Activated naive CD4-positive, alpha-beta T cell treated with anti-CD3 and anti-CD28 coated beads, Interleukin-2, amount 50 U/mL, for 72 hours (primary cell): ENCODE measurements around the gene IQSEC1. TPM values are rescaled to one million over a fixed set of nuclear protein-coding genes. Genes with fewer than 3 reads are reported as not detected.
"Not testable (repeated sequence)": the region's sequence is repeated elsewhere in the genome, so short reads cannot be mapped to it uniquely, and the experiment has no call there.

Experiments used
- ATAC-seq, 2 donors: fragments of 150-1000 bp; cut with Tn5 transposase; 2 replicates each; pipeline ENCODE4 v1.10.0; 2021; ENCODE audit warnings: mild to moderate bottlenecking in 2 of 2, moderate library complexity in 2 of 2
- DNase-seq, 2 donors: peaks; one replicate each; pipeline ENCODE4 v3.0.0; 2021 to 2022; ENCODE audit warnings: low spot score in 2 of 2
- H3K27ac Mint-ChIP-seq, 2 donors: one replicate each; pipeline ENCODE4 v1.8.0; 2022; ENCODE audit warnings: mild to moderate bottlenecking in 2 of 2, mixed read lengths in 2 of 2
- H3K36me3 Mint-ChIP-seq, 2 donors: one replicate each; pipeline ENCODE4 v1.8.0; 2022; ENCODE audit warnings: mixed read lengths in 2 of 2
- H3K9me3 Mint-ChIP-seq, 2 donors: one replicate each; pipeline ENCODE4 v1.8.0; 2022; ENCODE audit warnings: mixed read lengths in 2 of 2
- total RNA-seq, 2 donors: library from RNA; stranded (reverse); gene quantifications; one replicate each; pipeline ENCODE4 v1.2.3, GENCODE V29; 2022

The IQSEC1 gene
- total RNA-seq, 2 donors from 2014 or later: 25.0 to 37.1 TPM

DNA sequence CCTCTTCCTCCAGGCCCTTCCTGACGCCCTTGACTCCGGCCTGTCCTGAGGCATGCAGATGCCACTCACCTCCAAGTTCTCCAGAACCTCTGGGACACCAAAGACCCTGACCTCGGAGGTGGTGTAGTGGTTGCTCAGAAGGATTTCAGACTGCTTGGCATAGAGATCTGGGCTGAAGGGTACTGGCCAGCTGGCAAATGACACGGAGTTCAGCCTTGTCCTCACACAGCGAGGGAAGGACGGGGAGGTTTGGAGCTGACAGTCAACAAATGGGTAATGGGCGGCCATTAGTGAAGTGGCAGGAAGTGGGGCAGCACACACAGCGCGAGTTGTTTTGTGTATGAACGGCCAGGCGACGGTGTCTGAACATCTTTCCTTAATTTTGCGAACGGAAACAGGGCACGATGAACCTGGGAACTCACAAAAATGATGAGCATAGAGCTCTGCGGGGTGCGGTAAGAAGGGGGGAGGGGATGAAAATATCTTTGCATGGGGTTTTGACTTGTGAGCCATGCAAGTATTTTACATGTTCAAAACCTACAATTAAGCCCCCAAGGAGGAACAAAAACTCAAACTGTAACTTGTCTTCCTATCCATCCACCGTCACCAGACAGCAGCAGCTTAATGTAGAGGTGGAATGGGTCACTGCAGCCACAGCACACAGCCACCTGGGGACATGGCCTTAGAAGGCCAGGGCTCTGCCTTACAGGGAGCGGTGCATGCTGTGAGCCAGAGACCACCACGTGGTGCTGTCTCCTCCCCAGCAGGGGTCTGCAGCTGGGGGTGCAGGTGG lies 188.2 kb downstream of the IQSEC1 start:
- Mint-ChIP-seq H3K27ac (no peak overlapping the region), H3K36me3 (no peaks in the 10 kb centered on the region), H3K9me3 (no peaks in the 10 kb centered on the region)
- DNase-seq (no peak), ATAC-seq (no peak)

DNA sequence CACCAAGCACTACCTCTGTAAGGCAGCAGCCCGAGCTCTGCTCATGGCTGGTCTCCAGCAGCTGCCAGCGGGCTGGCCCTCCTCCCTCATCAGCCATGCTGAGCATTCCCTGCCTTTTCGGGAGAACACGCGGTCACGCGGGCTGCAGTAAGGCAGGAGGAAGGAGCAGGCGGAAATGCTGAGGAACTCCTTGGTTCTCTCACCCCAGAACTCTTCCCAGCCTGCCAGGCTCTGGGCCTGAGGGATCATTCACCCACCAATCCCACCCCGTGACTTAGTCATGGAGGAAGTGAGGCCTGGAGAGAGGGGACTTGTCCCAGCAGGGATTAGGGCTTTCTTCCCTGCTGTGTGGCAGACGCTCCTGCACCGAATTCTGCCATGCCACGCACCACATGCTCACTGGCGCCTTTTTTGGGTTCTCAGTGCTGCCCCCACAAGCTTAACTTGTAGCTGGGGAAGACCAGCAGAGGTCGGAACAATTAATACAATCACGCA lies 189.0 kb downstream of the IQSEC1 start:
- Mint-ChIP-seq H3K27ac (no peak overlapping the region), H3K9me3 (no peaks in the 10 kb centered on the region), H3K36me3 (no peaks in the 10 kb centered on the region)
- ATAC-seq (no peak), DNase-seq (no peak)

DNA sequence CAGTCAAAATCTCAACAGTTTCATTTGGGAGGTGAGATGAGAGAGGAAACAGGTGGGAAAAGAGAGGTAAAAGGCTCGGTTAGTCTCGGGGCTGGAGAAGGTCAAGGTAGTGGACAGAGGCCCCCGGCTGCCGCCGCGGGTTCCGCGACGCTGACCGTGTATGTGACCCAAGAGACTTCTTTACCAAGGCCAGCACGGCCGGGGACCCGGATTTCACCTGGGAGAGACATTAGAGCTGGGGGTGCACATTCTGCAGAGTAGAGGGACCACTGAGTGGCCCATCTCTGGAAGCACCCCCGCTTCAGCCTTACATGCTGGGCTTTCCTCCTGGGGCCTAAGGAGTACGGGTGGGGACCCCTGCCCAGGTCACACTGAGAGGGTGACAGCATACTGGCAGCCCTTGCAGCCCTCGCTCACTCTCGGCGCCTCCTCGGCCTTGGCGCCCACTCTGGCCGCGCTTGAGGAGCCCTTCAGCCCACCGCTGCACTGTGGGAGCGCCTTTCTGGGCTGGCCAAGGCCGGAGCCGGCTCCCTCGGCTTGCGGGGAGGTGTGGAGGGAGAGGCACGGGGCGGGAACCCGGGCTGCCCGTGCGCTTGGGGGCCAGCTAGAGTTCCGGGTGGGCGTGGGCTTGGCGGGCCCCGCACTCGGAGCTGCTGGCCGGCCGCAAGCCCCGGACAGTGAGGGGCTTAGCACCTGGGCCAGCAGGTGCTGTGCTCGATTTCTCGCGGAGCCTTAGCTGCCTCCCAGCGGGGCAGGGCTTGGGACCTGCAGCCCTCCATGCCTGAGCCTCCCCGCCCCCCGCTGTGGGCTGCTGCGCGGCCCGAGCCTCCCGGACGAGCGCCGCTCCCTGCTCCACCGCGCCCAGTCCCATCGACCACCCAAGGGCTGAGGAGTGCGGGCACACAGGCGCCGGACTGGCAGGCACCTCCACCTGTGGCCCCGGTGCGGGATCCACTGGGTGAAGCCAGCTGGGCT lies 190.6 kb downstream of the IQSEC1 start:
- H3K9me3 Mint-ChIP-seq: no peaks in the 10 kb centered on the region

DNA sequence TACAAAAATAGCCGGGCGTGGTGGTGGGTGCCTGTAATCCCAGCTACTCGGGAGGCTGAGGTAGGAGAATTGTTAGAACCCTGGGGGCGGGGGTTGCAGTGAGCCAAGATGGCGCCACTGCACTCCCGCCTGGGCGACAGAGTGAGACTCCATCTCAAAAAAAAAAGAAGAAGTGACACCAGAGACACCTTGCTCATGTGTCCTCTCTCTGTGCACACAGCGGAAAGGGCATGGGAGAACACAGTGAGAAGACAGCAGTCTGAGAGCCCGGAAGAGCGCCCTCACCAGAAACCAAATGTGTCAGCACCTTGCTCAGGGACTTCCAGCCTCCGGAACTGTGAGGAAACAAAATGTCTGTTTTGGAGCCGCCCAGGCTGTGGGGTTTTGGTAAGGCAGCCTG lies 191.4 kb downstream of the IQSEC1 start:
- DNase-seq, ATAC-seq, H3K36me3 Mint-ChIP-seq, H3K9me3 Mint-ChIP-seq, H3K27ac Mint-ChIP-seq: not testable (repeated sequence)

More for the DNA sequence above, 190.6 kb downstream of the IQSEC1 start:
- Mint-ChIP-seq H3K36me3 (no peaks in the 10 kb centered on the region), H3K27ac (no peak overlapping the region)
- ATAC-seq: no peak
- no peak for DNase-seq

DNA sequence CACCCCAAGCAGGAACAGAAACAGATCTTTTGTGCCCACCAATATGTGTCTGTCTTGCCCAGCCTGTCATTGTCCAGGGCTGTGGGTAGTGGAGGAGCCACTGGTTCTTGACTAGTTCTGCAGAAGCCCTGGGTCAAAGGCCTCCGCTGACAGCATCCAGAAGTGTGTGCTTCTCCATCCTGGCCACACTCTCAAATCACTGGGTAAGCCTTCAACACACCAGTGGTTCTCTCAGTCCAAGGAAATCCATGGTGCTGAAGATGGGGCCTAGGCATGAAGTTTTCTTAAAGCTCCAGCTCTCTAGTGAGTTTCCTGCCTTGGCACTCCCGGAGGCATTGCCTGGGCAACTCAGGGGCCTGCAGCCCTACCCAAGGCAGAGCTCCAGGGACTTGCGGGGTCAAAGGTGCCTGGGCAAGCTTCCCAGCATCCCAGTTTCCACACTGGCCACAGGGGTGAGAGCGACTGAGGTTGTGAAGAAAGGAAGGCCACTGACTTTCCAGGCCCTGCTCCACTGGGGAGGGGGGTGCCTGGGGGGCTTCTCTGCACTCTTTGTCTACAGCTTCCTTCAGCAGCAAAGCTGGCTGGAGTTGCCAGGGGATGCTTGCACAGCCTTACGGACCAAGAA lies 193.9 kb downstream of the IQSEC1 start:
- no peaks in the 10 kb centered on the region for H3K9me3 Mint-ChIP-seq
- ATAC-seq (no peak), DNase-seq (no peak)
- no peaks in the 10 kb centered on the region for H3K36me3 Mint-ChIP-seq
- no peak overlapping the region for H3K27ac Mint-ChIP-seq

DNA sequence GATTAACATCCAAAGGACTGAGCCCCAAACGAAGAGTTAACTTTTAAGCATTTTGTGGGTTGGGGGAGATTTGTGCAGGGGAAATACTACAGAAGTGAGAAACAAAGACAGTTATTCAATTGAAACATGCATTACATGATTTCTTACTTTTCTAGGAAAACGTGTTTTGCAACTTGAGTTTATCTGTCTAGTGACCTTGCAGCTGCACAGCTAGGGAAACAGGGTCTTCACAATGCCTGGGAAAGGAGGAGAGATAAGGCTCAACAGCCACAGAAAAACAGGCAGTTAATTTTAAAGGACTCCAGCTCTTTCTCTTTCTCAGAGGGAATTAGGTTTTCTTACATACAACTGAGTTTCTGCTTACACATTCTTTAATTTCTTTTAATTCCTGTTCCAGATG lies 194.5 kb downstream of the IQSEC1 start:
- H3K36me3 Mint-ChIP-seq, H3K9me3 Mint-ChIP-seq, H3K27ac Mint-ChIP-seq, DNase-seq, ATAC-seq: not testable (repeated sequence)

DNA sequence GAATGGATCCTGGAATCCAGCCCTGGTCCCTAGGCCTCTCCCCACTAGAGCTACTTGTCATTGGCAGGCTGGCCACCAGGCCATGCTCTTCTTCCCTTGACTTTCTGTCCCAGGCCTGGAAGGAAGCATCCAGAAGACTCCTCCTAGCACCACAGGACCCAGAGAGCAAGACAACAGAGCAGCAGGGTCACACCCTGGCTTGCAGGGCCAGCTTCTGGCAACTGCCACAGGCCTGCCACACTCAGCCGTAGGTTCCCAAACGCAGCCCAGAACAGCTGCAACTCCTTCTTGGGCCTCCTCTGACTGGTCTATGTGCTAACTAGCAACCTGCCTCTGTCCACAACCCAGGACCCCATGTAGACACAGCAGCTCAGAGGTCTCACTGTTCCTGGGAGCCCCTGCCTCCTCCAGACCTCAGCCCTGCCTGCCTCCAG lies 195.1 kb downstream of the IQSEC1 start:
- ATAC-seq: no peak
- no peaks in the 10 kb centered on the region for H3K36me3 Mint-ChIP-seq
- no peaks in the 10 kb centered on the region for H3K9me3 Mint-ChIP-seq
- H3K27ac Mint-ChIP-seq: no peak overlapping the region
- no peak for DNase-seq

DNA sequence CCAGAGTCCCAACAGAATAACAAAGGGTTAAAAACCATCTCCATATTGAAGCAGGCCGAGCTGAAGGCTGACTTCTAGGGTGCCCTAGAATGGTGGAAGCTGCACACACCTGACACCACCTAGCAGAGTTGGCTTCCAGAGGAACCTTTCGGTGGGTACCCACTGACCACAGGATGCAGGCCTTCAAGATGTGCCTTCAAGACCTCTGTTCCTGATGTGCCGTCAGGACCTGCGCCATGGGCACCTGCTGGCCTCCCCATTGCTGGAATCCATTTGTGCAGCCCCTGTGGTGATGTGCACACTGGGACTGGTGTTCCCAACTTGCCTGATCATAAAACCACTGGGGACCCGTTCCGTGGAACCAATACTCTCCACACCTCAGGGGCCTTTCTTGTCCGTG lies 196.2 kb downstream of the IQSEC1 start:
- H3K36me3 Mint-ChIP-seq: no peaks in the 10 kb centered on the region
- no peak for DNase-seq
- no peaks in the 10 kb centered on the region for H3K9me3 Mint-ChIP-seq
- H3K27ac Mint-ChIP-seq: no peak overlapping the region
- ATAC-seq: no peak

DNA sequence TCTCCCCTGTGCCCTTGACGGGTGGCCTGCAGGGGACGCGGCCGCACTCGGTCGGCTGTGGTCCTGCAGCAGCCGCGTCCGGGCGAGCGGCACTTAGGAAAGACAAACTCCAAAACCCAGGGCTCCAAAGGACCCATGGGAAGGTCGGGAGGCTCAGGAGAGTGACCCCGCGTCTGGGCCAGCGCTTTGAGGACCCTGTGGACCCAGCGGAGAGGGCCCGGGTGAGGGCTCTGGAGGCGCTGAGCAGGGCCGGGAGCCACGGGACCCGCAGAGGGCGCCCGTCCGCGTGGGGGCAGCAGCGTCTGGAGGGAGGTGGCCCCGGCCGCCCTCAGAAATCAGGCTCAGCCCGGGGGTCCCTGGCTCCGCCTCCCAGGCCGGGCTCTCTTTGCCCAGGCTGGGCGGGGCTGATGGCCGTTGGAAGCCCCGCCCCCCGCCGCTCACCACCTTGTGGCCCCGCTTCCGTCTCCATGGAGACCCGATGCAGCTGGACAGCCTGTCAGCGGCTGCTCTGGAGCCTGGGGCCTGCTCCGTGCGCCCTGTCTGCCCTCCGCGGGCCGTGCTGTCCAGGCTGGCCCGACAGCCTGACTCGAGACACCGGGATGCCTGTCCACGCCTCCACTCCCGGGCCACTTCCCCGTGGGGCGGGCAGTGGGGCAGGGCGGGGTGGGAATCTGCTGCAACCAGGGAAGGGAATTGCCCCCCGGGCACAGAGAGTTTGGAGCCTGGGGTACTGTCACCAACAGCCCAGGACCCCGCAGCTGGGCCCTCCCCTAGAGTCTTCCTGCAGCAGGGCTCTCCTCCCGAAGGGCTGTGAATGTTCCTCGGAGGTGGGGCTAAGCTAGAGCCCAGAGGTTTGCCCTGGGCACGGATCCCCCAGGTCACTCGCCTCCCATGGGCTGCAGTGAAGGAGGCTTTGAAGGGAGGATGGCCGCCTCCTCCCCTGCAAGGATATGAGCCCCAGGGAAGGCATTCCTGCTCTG lies 197.1 kb downstream of the IQSEC1 start:
- ATAC-seq (peak; percentile 41 to 64), DNase-seq (no peak)
- Mint-ChIP-seq H3K27ac (no peak overlapping the region), H3K9me3 (no peaks in the 10 kb centered on the region), H3K36me3 (no peaks in the 10 kb centered on the region)

DNA sequence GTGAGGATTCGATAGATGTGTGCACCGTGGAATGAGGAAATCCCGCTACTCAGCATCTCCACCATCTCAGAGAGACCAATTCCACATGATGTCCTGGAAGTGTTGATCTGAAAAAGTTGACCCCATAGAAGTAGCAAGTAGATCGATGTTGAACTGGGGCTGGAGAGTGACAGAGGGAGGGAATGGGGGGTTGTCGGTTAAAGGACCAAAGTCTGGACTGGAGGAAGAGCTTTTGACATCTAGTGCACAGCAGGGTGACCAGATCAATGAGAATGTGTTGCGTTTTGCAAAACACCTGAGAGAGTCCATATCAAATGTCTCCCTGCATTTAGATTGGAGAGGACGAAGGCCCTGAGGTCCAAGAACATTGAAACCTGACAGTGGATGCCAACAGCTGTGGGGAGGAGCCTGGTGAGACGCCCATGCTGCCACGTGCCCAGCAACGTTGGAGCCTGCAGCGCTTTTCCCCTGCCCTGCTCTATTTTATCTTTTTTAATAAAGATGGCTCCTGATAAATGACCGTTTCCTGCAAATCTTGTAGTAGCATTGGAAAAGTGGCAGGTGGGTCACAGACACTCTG lies 201.7 kb downstream of the IQSEC1 start:
- Mint-ChIP-seq H3K27ac (no peak overlapping the region), H3K36me3 (no peaks in the 10 kb centered on the region), H3K9me3 (no peaks in the 10 kb centered on the region)
- ATAC-seq: no peak
- no peak for DNase-seq

DNA sequence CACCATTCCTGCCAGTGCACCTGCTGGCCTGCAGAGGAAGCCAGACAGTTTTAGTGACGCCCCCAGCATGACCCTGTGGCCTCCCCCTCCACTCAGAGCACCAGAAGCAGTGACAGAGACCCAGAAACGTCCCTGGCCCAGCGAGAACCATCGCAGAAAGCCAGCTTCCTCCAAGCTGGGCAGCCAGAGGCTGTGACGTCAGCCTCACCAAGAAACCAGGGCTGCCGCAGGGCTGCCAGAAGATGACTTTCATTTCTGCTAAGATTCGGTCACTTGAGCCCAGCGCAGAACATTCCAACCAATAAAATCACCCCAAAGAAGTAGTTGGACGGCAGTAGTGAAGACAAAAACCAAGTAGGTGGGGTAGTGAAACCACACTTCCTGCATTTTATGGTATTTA lies 202.3 kb downstream of the IQSEC1 start:
- Mint-ChIP-seq H3K36me3 (no peaks in the 10 kb centered on the region), H3K27ac (no peak overlapping the region), H3K9me3 (no peaks in the 10 kb centered on the region)
- no peak for ATAC-seq
- DNase-seq: no peak

DNA sequence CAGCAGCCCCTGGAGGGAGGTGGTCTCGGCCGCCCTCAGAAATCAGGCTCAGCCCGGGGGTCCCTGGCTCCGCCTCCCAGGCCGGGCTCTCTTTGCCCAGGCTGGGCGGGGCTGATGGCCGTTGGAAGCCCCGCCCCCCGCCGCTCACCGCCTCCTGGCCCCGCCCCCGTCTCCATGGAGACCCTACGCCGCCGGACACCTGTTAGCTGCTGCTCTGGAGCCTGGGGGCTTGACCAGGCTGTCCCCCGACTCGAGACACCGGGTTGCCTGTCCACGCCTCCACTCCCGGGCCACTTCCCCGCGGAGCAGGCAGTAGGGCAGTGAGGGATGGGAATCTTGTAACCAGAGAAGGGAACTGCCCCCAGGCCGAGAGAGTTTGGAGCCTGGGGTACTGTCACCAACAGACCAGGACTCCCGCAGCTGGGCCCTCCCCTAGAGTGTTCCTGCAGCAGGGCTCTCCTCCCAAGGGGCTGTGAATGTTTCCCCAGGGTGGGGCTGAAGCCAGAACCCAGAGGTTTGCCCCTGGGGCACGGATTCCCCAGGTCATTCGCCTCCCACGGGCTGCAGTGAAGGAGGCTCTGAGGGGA lies 204.1 kb downstream of the IQSEC1 start:
- Mint-ChIP-seq H3K9me3 (peaks cover 0 to 5% of the 10 kb centered on the region in 2 donors), H3K27ac (peak overlapping the region in 1 of 2 donors; percentile 66), H3K36me3 (no peaks in the 10 kb centered on the region)
- DNase-seq (peak in 1 of 2 donors; percentile 38), ATAC-seq (peak; percentile 37 to 71)

DNA sequence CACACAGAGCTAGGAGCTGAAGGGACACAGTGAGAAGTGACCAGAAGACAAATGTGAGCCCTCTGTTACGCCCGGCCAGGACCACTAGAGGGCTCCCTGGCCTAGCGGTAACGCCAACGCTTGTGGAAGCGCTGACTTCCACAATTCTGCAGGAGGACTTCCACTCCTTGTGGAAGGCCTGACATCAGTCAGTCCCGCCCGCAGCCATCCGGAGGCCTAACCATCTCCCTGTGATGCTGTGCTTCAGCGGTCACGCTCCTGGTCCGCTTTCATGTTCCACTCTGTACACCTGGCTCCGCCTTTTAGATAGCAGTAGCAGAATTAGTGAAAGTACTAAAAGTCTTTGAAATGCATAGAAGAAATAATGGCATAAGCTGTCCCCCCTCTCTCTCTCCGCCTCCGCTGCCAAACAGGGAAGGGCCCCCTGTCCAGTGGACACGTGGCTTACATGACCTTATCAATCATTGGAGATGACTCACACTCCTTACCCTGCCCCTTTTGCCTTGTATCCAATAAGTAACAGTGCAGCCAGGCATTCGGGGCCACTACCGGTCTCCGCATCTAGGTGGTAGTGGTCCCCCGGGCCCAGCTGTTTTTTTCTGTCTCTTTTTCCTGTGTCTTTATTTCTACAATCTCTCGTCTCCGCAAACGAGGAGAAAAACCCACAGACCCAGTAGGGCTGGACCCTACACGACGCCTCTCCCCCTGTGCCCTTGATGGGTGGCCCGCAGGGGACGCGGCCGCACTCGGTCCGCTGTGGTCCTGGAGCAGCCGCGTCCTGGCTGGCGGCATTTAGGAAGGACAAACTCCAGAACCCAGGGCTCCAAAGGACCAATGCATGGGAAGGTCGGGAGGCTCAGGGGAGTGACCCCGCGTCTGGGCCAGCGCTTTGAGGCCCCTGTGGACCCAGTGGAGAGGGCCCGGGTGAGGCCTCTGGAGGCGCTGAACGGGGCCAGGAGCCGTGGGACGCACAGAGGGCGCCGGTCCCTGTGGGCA lies 204.9 kb downstream of the IQSEC1 start:
- Mint-ChIP-seq H3K27ac (peak overlapping the region in 1 of 2 donors; percentile 66), H3K9me3 (peaks cover 0 to 5% of the 10 kb centered on the region in 2 donors)
- DNase-seq: peak; percentile 67 to 81

DNA sequence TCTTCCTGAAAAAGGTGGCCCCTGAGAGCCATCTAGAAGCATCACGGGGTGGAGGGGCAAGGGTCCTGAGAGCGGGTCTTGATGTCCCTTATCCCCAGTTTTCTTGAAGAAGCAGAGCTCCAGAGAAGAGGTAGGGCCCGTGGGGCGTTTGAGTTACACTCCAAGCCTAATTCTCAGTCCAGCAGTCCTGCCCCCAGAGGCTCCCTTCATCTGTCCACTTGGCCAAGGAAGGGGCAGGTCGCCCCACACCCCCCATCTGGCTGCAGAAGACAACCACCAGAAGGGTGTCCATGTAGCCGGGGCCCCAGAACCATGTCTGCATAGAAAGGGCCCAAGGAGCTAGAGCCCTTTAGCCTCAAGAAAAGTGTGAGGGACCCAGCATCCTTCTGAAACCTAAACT lies 206.4 kb downstream of the IQSEC1 start:
- H3K36me3 Mint-ChIP-seq: no peaks in the 10 kb centered on the region
- ATAC-seq (no peak), DNase-seq (no peak)
- H3K9me3 Mint-ChIP-seq: peaks cover 0 to 5% of the 10 kb centered on the region in 2 donors
- no peak overlapping the region for H3K27ac Mint-ChIP-seq

More for the DNA sequence above, 204.9 kb downstream of the IQSEC1 start:
- no peaks in the 10 kb centered on the region for H3K36me3 Mint-ChIP-seq
- ATAC-seq: peak; percentile 73 to 86
